Right lobe of liver (tissue), 6 donors: ENCODE results near the gene SMIM36. TPM values are rescaled to one million over a fixed set of nuclear protein-coding genes. Genes with fewer than 3 reads are reported as not detected.

Source experiments
- ATAC-seq, 4 donors: fragments of 200-7000 bp; cut with Tn5 transposase; one replicate each; pipeline ENCODE4 v1.9.1; 2020; ENCODE audit warnings: mild to moderate bottlenecking in 4 of 4, moderate library complexity in 4 of 4
- DNase-seq, 3 donors: peaks; one replicate each; pipeline ENCODE4 v3.0.0-alpha.2; 2020
- H3K27ac ChIP-seq, 3 donors: fragments of 200-600 bp; one replicate each; pipeline ENCODE4 v1.8.0; 2022
- H3K27me3 ChIP-seq, 2 donors: fragments of 200-600 bp; one replicate each; pipeline ENCODE4 v1.8.0; 2022
- H3K36me3 ChIP-seq, 4 donors: fragments of 200-600 bp; sonication (generic) in 1 of 4; one replicate each; pipeline versions ENCODE4 v1.5.1 to v1.8.0; 2017 to 2022; ENCODE audit warnings: control low read depth in 1 of 4
- H3K4me1 ChIP-seq, 4 donors: fragments of 200-600 bp; sonication (generic) in 1 of 4; one replicate each; pipeline versions ENCODE4 v1.5.1 to v1.8.0; 2017 to 2022; ENCODE audit warnings: control low read depth in 1 of 4
- H3K4me3 ChIP-seq, 3 donors: fragments of 200-600 bp; one replicate each; pipeline ENCODE4 v1.8.0; 2022
- H3K9me3 ChIP-seq, 4 donors: fragments of 200-600 bp; sonication (generic) in 1 of 4; one replicate each; pipeline versions ENCODE4 v1.5.1 to v1.8.0; 2017 to 2022; ENCODE audit warnings: control low read depth in 1 of 4
- CTCF ChIP-seq, 4 donors: fragments of 200-600 bp in 3 of 4; fragments of 450-650 bp in 1 of 4; IDR thresholded peaks; one replicate each; pipeline versions ENCODE4 v1.5.1 to v1.8.0; 2016 to 2022; ENCODE audit warnings: antibody characterized with exemption in 4 of 4, mild to moderate bottlenecking in 2 of 4
- POLR2A ChIP-seq: fragments of 450-650 bp; IDR thresholded peaks from one replicate; pipeline ENCODE4 v1.6.1; 2017; ENCODE audit warnings: antibody characterized with exemption, mild to moderate bottlenecking
- WGBS: methylation state at CpG from one replicate; pipeline ENCODE4 v1.1.6; 2018; ENCODE audit warnings: low coverage, low lambda C conversion rate; ENCODE audit not compliant: insufficient coverage; ENCODE audit errors: missing lambda C conversion rate; 5-methylcytosine and 5-hydroxymethylcytosine counted together
- intact Hi-C, 2 donors: fragments of 100-400 bp; cut with DNase I; formaldehyde crosslinking; loops; one replicate each; pipeline versions ENCODE4 v1.11.2 to v1.14.1; 2022
- total RNA-seq, 6 experiments: library from RNA; depleted of rRNA in 2 of 6; stranded (reverse); fragments of >200 nt in 2 of 6; fragmentation: NEBNext Ultra II Directional in 3 of 6; extraction: Animal tissue kit (Norgen Biotek cat#: 25700) in 3 of 6; gene quantifications; one replicate each; pipeline versions ENCODE4 v1.1.0 to v1.2.4, GENCODE V29; 2016 to 2023
- donor health status: DM: no; HTN: yes; CAD: no.
- donor health status: DM: no; HTN: no; CAD: no.
- donor health status: DM: no; HTN: no; CAD: no.
- donor health status: DM: no; HTN: yes; CAD: no.
- donor health status: DM: no; HTN: yes; CAD: no.

The SMIM36 gene
- total RNA-seq, 6 experiments from 2014 or later: not detected

DNA sequence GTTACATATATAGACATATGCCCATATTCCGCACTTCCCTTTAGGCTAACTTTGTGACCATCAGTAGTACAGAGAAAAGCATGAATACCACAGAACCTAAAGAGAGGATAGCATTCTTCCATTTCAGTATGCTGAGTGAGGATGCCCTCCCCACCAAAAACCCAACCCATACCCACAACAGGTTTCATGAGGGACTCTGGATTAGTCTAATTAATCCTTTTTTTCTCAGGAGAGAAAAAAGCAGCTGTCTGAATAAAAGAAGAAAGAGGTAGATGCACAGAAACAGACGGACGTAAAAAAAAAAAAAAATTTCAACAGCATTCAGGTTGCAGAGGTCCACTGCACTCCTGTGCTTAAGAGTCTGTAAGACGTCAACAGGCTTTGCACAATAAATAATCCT, 96.3 kb downstream of the SMIM36 start:
- DNase-seq (no peak), ATAC-seq (no peak)
- Histone ChIP-seq H3K27ac (no peak overlapping the region), H3K4me1 (peaks cover 0 to 10% (median under 1%) of the 10 kb centered on the region in 4 donors), H3K27me3 (no peaks in the 10 kb centered on the region), H3K9me3 (no peaks in the 10 kb centered on the region), H3K4me3 (no peak overlapping the region), H3K36me3 (peaks cover 0 to 11% (median 4%) of the 10 kb centered on the region in 4 donors)
- intact Hi-C loops: no loop called here
- no peak for TF ChIP-seq POLR2A
- no peak for TF ChIP-seq CTCF (IDR thresholded peaks at IDR 0.05)
- WGBS: 84% methylated on average over 2 of the region's 4 CpGs

DNA sequence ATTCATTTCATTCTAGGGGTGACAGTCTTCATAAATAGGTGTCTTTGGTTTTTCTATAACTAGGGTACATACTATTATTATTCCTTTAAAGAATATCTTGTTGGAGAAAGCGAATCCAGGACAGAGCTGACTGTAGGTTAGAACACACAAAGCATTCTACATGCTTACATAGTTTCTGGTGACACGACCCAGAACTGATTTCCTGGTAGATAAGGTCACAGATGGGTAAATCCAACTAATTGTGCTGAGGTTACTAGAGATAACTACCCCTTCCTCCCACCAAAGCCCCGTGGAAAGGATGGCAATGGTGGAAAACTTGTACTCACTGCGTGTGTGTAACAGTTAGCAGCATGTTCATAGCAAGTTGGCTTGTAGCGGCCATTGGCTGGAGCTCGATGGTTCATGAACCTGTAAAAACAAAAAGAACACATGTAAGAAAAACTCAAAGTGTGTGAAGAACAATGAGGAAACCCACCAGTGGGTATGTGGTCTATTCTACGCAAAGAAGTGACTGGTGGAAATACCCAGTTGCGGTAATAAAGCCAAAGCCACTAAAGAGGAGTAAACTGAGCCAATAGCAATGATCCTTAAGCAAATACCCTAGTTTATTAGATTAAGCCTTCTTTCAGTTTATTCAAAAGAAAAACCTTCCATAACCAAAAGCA, 97.3 kb downstream of the SMIM36 start:
- Histone ChIP-seq H3K27me3 (no peaks in the 10 kb centered on the region), H3K4me1 (peaks cover 0 to 11% (median 6%) of the 10 kb centered on the region in 4 donors), H3K27ac (no peak overlapping the region), H3K36me3 (peaks cover 0 to 11% (median 5%) of the 10 kb centered on the region in 4 donors), H3K4me3 (no peak overlapping the region), H3K9me3 (no peaks in the 10 kb centered on the region)
- TF ChIP-seq CTCF (IDR thresholded peaks at IDR 0.05): no peak
- TF ChIP-seq POLR2A: no peak
- ATAC-seq (no peak), DNase-seq (no peak)
- 94% methylated on average over 6 of the region's 8 CpGs for WGBS
- intact Hi-C loops: no loop called here

GRCh38 chr17:55411463-55411855, 99.8 kb downstream of the SMIM36 start:
- Histone ChIP-seq H3K36me3 (peaks cover 0 to 12% (median 5%) of the 10 kb centered on the region in 4 donors), H3K9me3 (no peaks in the 10 kb centered on the region), H3K4me1 (peaks cover 0 to 29% (median 15%) of the 10 kb centered on the region in 4 donors), H3K4me3 (no peak overlapping the region), H3K27ac (peak overlapping the region in 1 of 3 donors; percentile 35), H3K27me3 (no peaks in the 10 kb centered on the region)
- TF ChIP-seq CTCF (IDR thresholded peaks at IDR 0.05): no peak
- TF ChIP-seq POLR2A: no peak
- ATAC-seq (no peak), DNase-seq (no peak)
- WGBS: 91% methylated on average over 1 of the region's 1 CpG
- intact Hi-C loops: no loop called here

- peak; percentile 60 to 78 (median 72) for ATAC-seq
- H3K4me3 ChIP-seq: no peak overlapping the region
- peaks cover 0 to 29% (median 15%) of the 10 kb centered on the region in 4 donors for H3K4me1 ChIP-seq
- H3K9me3 ChIP-seq: no peaks in the 10 kb centered on the region
- no peaks in the 10 kb centered on the region for H3K27me3 ChIP-seq
- DNase-seq: peak in 1 of 3 donors; percentile 58
- no peak for TF ChIP-seq CTCF (IDR thresholded peaks at IDR 0.05)
- no peak for TF ChIP-seq POLR2A
- intact Hi-C loops: no loop called here
- peaks cover 0 to 12% (median 5%) of the 10 kb centered on the region in 4 donors for H3K36me3 ChIP-seq
- H3K27ac ChIP-seq: peak overlapping the region in 1 of 3 donors; percentile 35
- WGBS: 44% methylated on average over 5 of the region's 5 CpGs
Measured at GRCh38 chr17:55410722-55411462, 100.4 kb downstream of the SMIM36 start.
